Measurements from ENCODE around the gene NOD2. TPM values are rescaled to one million over a fixed set of nuclear protein-coding genes. Genes with fewer than 3 reads are reported as not detected.

NOD2 gene
- total and polyA plus RNA-seq, 2 experiments from 2014 or later: 0.27 to 0.66 TPM

DNA sequence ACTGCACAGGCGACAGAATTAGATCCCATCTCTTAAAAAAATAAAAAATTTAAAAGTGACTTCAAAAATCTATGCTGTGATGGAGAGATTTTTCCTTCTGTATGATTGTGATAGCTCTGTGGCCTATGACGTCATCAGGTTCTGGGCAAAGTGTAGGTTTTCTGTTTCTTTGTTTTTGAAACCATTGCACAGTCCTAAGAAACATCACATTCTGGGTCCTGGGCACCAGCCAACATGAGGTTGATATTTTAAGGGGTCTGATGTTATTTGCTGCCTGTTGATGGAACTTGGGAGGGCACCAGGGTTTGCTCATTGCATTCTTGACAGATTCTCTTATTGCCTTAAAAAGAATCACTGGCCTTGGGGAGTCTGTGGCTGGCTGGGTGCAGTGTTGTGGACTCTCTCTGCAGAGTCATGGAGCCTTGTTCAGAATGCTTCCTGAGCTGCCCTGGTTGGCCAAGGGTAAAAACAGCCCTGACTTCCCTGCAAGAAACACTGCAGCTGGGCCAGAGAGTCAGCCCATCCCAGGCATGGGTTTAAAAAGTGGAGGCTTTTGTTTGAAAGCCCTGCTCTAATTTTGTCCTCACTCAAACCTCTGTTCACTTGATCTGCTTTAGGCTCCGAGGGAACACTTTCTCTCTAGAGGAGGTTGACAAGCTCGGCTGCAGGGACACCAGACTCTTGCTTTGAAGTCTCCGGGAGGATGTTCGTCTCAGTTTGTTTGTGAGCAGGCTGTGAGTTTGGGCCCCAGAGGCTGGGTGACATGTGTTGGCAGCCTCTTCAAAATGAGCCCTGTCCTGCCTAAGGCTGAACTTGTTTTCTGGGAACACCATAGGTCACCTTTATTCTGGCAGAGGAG lies 38.0 kb downstream of the NOD2 start:
- Mint-ChIP-seq H3K4me3 (no peak overlapping the region), H3K27me3 (ENCODE audit: insufficient read depth, low read depth, poor library complexity) (peaks cover 5% of the 10 kb centered on the region), H3K36me3 (ENCODE audit: low read depth) (no peaks in the 10 kb centered on the region), H3K27ac (no peak overlapping the region), H3K9me3 (peaks cover 3% of the 10 kb centered on the region; the same call in 1 of the 3 replicates), H3K4me1 (no peaks in the 10 kb centered on the region)
- Histone ChIP-seq H3F3A (replicated peaks; ENCODE audit: low read depth) (no peaks in the 10 kb centered on the region), H3K27me3 (ENCODE audit: insufficient read depth) (no peaks in the 10 kb centered on the region), H3K4me1 (ENCODE audit: insufficient read depth) (no peaks in the 10 kb centered on the region), H3K9me2 (ENCODE audit: insufficient read depth) (0 out of 2 replicates have a peak, but pooled peaks cover 4% of the 10 kb centered on the region), H3K36me3 (ENCODE audit: insufficient read depth) (no peaks in the 10 kb centered on the region), H4K20me1 (replicated peaks; ENCODE audit: insufficient read depth) (no peaks in the 10 kb centered on the region), H3K4me3 (no peak overlapping the region), H3K27ac (ENCODE audit: low read depth) (no peak overlapping the region), H3K4me2 (no peak overlapping the region), H2AFZ (no peak overlapping the region), H3K79me2 (replicated peaks; ENCODE audit: insufficient read depth) (no peaks in the 10 kb centered on the region)
- no peak for TF ChIP-seq EZH2phosphoT487 (IDR thresholded peaks at IDR 0.05; ENCODE audit: unreplicated experiment)
- DNase-seq (ENCODE audit: low spot score): no peak
- ATAC-seq: no peak

DNA sequence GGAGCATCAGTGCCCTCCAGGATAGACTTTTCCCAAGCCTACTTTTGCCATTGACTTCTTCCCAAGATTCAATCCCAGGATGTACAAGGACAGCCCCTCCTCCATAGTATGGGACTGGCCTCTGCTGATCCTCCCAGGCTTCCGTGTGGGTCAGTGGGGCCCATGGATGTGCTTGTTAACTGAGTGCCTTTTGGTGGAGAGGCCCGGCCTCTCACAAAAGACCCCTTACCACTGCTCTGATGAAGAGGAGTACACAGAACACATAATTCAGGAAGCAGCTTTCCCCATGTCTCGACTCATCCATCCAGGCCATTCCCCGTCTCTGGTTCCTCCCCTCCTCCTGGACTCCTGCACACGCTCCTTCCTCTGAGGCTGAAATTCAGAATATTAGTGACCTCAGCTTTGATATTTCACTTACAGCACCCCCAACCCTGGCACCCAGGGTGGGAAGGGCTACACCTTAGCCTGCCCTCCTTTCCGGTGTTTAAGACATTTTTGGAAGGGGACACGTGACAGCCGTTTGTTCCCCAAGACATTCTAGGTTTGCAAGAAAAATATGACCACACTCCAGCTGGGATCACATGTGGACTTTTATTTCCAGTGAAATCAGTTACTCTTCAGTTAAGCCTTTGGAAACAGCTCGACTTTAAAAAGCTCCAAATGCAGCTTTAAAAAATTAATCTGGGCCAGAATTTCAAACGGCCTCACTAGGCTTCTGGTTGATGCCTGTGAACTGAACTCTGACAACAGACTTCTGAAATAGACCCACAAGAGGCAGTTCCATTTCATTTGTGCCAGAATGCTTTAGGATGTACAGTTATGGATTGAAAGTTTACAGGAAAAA lies 38.8 kb downstream of the NOD2 start:
- H4K20me1 ChIP-seq (replicated peaks; ENCODE audit: insufficient read depth): no peaks in the 10 kb centered on the region
- no peak overlapping the region for H3K4me2 ChIP-seq
- Mint-ChIP-seq H3K4me1 (no peaks in the 10 kb centered on the region), H3K9me3 (peaks cover 3% of the 10 kb centered on the region; the same call in 1 of the 3 replicates), H3K27ac (no peak overlapping the region), H3K4me3 (no peak overlapping the region), H3K27me3 (ENCODE audit: insufficient read depth, low read depth, poor library complexity) (peaks cover 4% of the 10 kb centered on the region), H3K36me3 (ENCODE audit: low read depth) (no peaks in the 10 kb centered on the region)
- H3F3A ChIP-seq (replicated peaks; ENCODE audit: low read depth): no peaks in the 10 kb centered on the region
- H3K4me3 ChIP-seq: no peak overlapping the region
- no peaks in the 10 kb centered on the region for H3K36me3 ChIP-seq (ENCODE audit: insufficient read depth)
- no peak overlapping the region for H2AFZ ChIP-seq
- H3K9me2 ChIP-seq (ENCODE audit: insufficient read depth): 0 out of 2 replicates have a peak, but pooled peaks cover 4% of the 10 kb centered on the region
- no peaks in the 10 kb centered on the region for H3K79me2 ChIP-seq (replicated peaks; ENCODE audit: insufficient read depth)
- H3K27me3 ChIP-seq (ENCODE audit: insufficient read depth): no peaks in the 10 kb centered on the region
- H3K27ac ChIP-seq (ENCODE audit: low read depth): no peak overlapping the region
- H3K4me1 ChIP-seq (ENCODE audit: insufficient read depth): no peaks in the 10 kb centered on the region
- ATAC-seq (no peak), DNase-seq (ENCODE audit: low spot score) (no peak)
- TF ChIP-seq, protein P1, sequence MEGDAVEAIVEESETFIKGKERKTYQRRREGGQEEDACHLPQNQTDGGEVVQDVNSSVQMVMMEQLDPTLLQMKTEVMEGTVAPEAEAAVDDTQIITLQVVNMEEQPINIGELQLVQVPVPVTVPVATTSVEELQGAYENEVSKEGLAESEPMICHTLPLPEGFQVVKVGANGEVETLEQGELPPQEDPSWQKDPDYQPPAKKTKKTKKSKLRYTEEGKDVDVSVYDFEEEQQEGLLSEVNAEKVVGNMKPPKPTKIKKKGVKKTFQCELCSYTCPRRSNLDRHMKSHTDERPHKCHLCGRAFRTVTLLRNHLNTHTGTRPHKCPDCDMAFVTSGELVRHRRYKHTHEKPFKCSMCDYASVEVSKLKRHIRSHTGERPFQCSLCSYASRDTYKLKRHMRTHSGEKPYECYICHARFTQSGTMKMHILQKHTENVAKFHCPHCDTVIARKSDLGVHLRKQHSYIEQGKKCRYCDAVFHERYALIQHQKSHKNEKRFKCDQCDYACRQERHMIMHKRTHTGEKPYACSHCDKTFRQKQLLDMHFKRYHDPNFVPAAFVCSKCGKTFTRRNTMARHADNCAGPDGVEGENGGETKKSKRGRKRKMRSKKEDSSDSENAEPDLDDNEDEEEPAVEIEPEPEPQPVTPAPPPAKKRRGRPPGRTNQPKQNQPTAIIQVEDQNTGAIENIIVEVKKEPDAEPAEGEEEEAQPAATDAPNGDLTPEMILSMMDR (conservative IDR thresholded peaks at IDR 0.05; ENCODE audit: low read depth in 2 of 2): no peak
- no peak for TF ChIP-seq EZH2phosphoT487 (IDR thresholded peaks at IDR 0.05; ENCODE audit: unreplicated experiment)
- TF ChIP-seq POLR2AphosphoS5 (IDR thresholded peaks at IDR 0.05; ENCODE audit: low read depth): no peak
- TF ChIP-seq, protein P2, sequence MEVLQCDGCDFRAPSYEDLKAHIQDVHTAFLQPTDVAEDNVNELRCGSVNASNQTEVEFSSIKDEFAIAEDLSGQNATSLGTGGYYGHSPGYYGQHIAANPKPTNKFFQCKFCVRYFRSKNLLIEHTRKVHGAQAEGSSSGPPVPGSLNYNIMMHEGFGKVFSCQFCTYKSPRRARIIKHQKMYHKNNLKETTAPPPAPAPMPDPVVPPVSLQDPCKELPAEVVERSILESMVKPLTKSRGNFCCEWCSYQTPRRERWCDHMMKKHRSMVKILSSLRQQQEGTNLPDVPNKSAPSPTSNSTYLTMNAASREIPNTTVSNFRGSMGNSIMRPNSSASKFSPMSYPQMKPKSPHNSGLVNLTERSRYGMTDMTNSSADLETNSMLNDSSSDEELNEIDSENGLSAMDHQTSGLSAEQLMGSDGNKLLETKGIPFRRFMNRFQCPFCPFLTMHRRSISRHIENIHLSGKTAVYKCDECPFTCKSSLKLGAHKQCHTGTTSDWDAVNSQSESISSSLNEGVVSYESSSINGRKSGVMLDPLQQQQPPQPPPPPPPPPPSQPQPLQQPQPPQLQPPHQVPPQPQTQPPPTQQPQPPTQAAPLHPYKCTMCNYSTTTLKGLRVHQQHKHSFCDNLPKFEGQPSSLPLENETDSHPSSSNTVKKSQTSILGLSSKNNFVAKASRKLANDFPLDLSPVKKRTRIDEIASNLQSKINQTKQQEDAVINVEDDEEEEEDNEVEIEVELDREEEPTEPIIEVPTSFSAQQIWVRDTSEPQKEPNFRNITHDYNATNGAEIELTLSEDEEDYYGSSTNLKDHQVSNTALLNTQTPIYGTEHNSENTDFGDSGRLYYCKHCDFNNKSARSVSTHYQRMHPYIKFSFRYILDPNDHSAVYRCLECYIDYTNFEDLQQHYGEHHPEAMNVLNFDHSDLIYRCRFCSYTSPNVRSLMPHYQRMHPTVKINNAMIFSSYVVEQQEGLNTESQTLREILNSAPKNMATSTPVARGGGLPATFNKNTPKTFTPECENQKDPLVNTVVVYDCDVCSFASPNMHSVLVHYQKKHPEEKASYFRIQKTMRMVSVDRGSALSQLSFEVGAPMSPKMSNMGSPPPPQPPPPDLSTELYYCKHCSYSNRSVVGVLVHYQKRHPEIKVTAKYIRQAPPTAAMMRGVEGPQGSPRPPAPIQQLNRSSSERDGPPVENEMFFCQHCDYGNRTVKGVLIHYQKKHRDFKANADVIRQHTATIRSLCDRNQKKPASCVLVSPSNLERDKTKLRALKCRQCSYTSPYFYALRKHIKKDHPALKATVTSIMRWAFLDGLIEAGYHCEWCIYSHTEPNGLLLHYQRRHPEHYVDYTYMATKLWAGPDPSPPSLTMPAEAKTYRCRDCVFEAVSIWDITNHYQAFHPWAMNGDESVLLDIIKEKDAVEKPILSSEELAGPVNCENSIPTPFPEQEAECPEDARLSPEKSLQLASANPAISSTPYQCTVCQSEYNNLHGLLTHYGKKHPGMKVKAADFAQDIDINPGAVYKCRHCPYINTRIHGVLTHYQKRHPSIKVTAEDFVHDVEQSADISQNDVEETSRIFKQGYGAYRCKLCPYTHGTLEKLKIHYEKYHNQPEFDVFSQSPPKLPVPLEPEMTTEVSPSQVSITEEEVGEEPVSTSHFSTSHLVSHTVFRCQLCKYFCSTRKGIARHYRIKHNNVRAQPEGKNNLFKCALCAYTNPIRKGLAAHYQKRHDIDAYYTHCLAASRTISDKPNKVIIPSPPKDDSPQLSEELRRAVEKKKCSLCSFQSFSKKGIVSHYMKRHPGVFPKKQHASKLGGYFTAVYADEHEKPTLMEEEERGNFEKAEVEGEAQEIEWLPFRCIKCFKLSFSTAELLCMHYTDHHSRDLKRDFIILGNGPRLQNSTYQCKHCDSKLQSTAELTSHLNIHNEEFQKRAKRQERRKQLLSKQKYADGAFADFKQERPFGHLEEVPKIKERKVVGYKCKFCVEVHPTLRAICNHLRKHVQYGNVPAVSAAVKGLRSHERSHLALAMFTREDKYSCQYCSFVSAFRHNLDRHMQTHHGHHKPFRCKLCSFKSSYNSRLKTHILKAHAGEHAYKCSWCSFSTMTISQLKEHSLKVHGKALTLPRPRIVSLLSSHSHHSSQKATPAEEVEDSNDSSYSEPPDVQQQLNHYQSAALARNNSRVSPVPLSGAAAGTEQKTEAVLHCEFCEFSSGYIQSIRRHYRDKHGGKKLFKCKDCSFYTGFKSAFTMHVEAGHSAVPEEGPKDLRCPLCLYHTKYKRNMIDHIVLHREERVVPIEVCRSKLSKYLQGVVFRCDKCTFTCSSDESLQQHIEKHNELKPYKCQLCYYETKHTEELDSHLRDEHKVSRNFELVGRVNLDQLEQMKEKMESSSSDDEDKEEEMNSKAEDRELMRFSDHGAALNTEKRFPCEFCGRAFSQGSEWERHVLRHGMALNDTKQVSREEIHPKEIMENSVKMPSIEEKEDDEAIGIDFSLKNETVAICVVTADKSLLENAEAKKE (CRISPR knock-in tag; IDR thresholded peaks at IDR 0.05): no peak
- TF ChIP-seq ZNF114 (CRISPR knock-in tag; IDR thresholded peaks at IDR 0.05): no peak
- TF ChIP-seq EZH2 (IDR thresholded peaks at IDR 0.05; ENCODE audit: low read depth, unreplicated experiment): no peak
